Right lobe of liver (tissue), 6 donors: ENCODE results near the gene TRIM4. TPM values are rescaled to one million over a fixed set of nuclear protein-coding genes. Genes with fewer than 3 reads are reported as not detected.
"Not testable (repeated sequence)": the region's sequence is repeated elsewhere in the genome, so short reads cannot be mapped to it uniquely, and the experiment has no call there.

Experiments used
- ATAC-seq, 4 donors: fragments of 200-7000 bp; cut with Tn5 transposase; one replicate each; pipeline ENCODE4 v1.9.1; 2020; ENCODE audit warnings: mild to moderate bottlenecking in 4 of 4, moderate library complexity in 4 of 4
- DNase-seq, 3 donors: peaks; one replicate each; pipeline ENCODE4 v3.0.0-alpha.2; 2020
- H3K27ac ChIP-seq, 3 donors: fragments of 200-600 bp; one replicate each; pipeline ENCODE4 v1.8.0; 2022
- H3K27me3 ChIP-seq, 2 donors: fragments of 200-600 bp; one replicate each; pipeline ENCODE4 v1.8.0; 2022
- H3K36me3 ChIP-seq, 4 donors: fragments of 200-600 bp; sonication (generic) in 1 of 4; one replicate each; pipeline versions ENCODE4 v1.5.1 to v1.8.0; 2017 to 2022; ENCODE audit warnings: control low read depth in 1 of 4
- H3K4me1 ChIP-seq, 4 donors: fragments of 200-600 bp; sonication (generic) in 1 of 4; one replicate each; pipeline versions ENCODE4 v1.5.1 to v1.8.0; 2017 to 2022; ENCODE audit warnings: control low read depth in 1 of 4
- H3K4me3 ChIP-seq, 3 donors: fragments of 200-600 bp; one replicate each; pipeline ENCODE4 v1.8.0; 2022
- H3K9me3 ChIP-seq, 4 donors: fragments of 200-600 bp; sonication (generic) in 1 of 4; one replicate each; pipeline versions ENCODE4 v1.5.1 to v1.8.0; 2017 to 2022; ENCODE audit warnings: control low read depth in 1 of 4
- CTCF ChIP-seq, 4 donors: fragments of 200-600 bp in 3 of 4; fragments of 450-650 bp in 1 of 4; IDR thresholded peaks; one replicate each; pipeline versions ENCODE4 v1.5.1 to v1.8.0; 2016 to 2022; ENCODE audit warnings: antibody characterized with exemption in 4 of 4, mild to moderate bottlenecking in 2 of 4
- POLR2A ChIP-seq: fragments of 450-650 bp; IDR thresholded peaks from one replicate; pipeline ENCODE4 v1.6.1; 2017; ENCODE audit warnings: antibody characterized with exemption, mild to moderate bottlenecking
- WGBS: methylation state at CpG from one replicate; pipeline ENCODE4 v1.1.6; 2018; ENCODE audit warnings: low coverage, low lambda C conversion rate; ENCODE audit not compliant: insufficient coverage; ENCODE audit errors: missing lambda C conversion rate; 5-methylcytosine and 5-hydroxymethylcytosine counted together
- intact Hi-C, 2 donors: fragments of 100-400 bp; cut with DNase I; formaldehyde crosslinking; loops; one replicate each; pipeline versions ENCODE4 v1.11.2 to v1.14.1; 2022
- total RNA-seq, 6 experiments: library from RNA; depleted of rRNA in 2 of 6; stranded (reverse); fragments of >200 nt in 2 of 6; fragmentation: NEBNext Ultra II Directional in 3 of 6; extraction: Animal tissue kit (Norgen Biotek cat#: 25700) in 3 of 6; gene quantifications; one replicate each; pipeline versions ENCODE4 v1.1.0 to v1.2.4, GENCODE V29; 2016 to 2023
- donor health status: DM: no; HTN: yes; CAD: no.
- donor health status: DM: no; HTN: no; CAD: no.
- donor health status: DM: no; HTN: no; CAD: no.
- donor health status: DM: no; HTN: yes; CAD: no.
- donor health status: DM: no; HTN: yes; CAD: no.

Gene TRIM4
- total RNA-seq, 6 experiments from 2014 or later = 13.3 to 22.6 (median 16.3) TPM

- DNase-seq = no peak
- no peak for ATAC-seq
- Histone ChIP-seq H3K27ac (no peak overlapping the region), H3K9me3 (no peaks in the 10 kb centered on the region), H3K27me3 (no peaks in the 10 kb centered on the region), H3K4me3 (no peak overlapping the region), H3K36me3 (peaks cover 0 to 5% (median 2%) of the 10 kb centered on the region in 4 donors), H3K4me1 (no peaks in the 10 kb centered on the region)
- no peak for TF ChIP-seq POLR2A
- no peak for TF ChIP-seq CTCF (IDR thresholded peaks at IDR 0.05)
- intact Hi-C loops = no loop called here
Observed at GRCh38 chr7:99894738-99895137, 24.6 kb downstream of the TRIM4 start.

GRCh38 chr7:99893280-99893679 lies 26.1 kb downstream of the TRIM4 start:
- Histone ChIP-seq H3K4me1 (no peaks in the 10 kb centered on the region), H3K27ac (no peak overlapping the region), H3K27me3 (no peaks in the 10 kb centered on the region), H3K4me3 (no peak overlapping the region), H3K36me3 (peaks cover 0 to 5% (median 0%) of the 10 kb centered on the region in 4 donors), H3K9me3 (no peaks in the 10 kb centered on the region)
- DNase-seq (no peak), ATAC-seq (no peak)
- intact Hi-C loops = no loop called here
- TF ChIP-seq CTCF (IDR thresholded peaks at IDR 0.05) = no peak
- no peak for TF ChIP-seq POLR2A
- 72% methylated on average over 5 of the region's 5 CpGs for WGBS

GRCh38 chr7:99890348-99890747 lies 29.0 kb downstream of the TRIM4 start:
- H3K9me3 ChIP-seq, H3K27me3 ChIP-seq, H3K4me3 ChIP-seq, ATAC-seq, DNase-seq, intact Hi-C loops, H3K27ac ChIP-seq, H3K36me3 ChIP-seq, H3K4me1 ChIP-seq: not testable (repeated sequence)
- WGBS = 100% methylated on average over 2 of the region's 2 CpGs

- H3K36me3 ChIP-seq, intact Hi-C loops, H3K27ac ChIP-seq, H3K9me3 ChIP-seq, H3K4me3 ChIP-seq, ATAC-seq, H3K4me1 ChIP-seq, H3K27me3 ChIP-seq, DNase-seq: not testable (repeated sequence)
- no CpG with 5 or more reads among the region's 29 CpGs for WGBS
Observed at GRCh38 chr7:99888366-99888765, 31.0 kb downstream of the TRIM4 start.

GRCh38 chr7:99881370-99881769 lies 38.0 kb downstream of the TRIM4 start:
- no peak overlapping the region for H3K27ac ChIP-seq
- ATAC-seq = no peak
- no peak overlapping the region for H3K4me3 ChIP-seq
- WGBS = 90% methylated on average over 3 of the region's 4 CpGs
- H3K36me3 ChIP-seq = no peaks in the 10 kb centered on the region
- H3K27me3 ChIP-seq = no peaks in the 10 kb centered on the region
- intact Hi-C loops = no loop called here
- no peak for TF ChIP-seq POLR2A
- no peak for TF ChIP-seq CTCF (IDR thresholded peaks at IDR 0.05)
- H3K4me1 ChIP-seq = no peaks in the 10 kb centered on the region
- H3K9me3 ChIP-seq = no peaks in the 10 kb centered on the region
- no peak for DNase-seq

GRCh38 chr7:99876933-99877332 lies 42.4 kb downstream of the TRIM4 start, which contains the start of gene OR2AE1:
Gene OR2AE1 (minus strand): TSS chr7:99877033. CDS start chr7:99877033, 0 bp downstream.
- H3K27me3 ChIP-seq = no peaks in the 10 kb centered on the region
- TF ChIP-seq POLR2A (no peak), CTCF (IDR thresholded peaks at IDR 0.05) (no peak)
- intact Hi-C loops = no loop called here
- no peaks in the 10 kb centered on the region for H3K36me3 ChIP-seq
- ATAC-seq (no peak), DNase-seq (no peak)
- H3K4me1 ChIP-seq = no peaks in the 10 kb centered on the region
- H3K27ac ChIP-seq = no peak within 1 kb of the TSS
- no peak within 1 kb of the TSS for H3K4me3 ChIP-seq
- 72% methylated on average over 3 of the region's 3 CpGs for WGBS
- no peaks in the 10 kb centered on the region for H3K9me3 ChIP-seq
